Liver (tissue), 9 donors: ENCODE data around the gene SPAG9. TPM values are rescaled to one million over a fixed set of nuclear protein-coding genes. Genes with fewer than 3 reads are reported as not detected.

Source experiments
- DNase-seq: peaks from one replicate; pipeline ENCODE4 v3.0.0-alpha.2; 2017; ENCODE audit warnings: low spot score
- H3K27ac ChIP-seq, 2 donors: one replicate each; pipeline ENCODE4 v1.7.0; 2013; ENCODE audit warnings: inconsistent platforms in 2 of 2, low read length in 2 of 2, control low read depth in 1 of 2, low read depth in 1 of 2, mild to moderate bottlenecking in 1 of 2
- H3K27me3 ChIP-seq, 4 donors: one replicate each; pipeline versions ENCODE4 v1.6.1 to v1.7.0; 2013; ENCODE audit warnings: low read length in 3 of 4, inconsistent platforms in 1 of 4, mild to moderate bottlenecking in 1 of 4, moderate library complexity in 1 of 4; ENCODE audit not compliant: control insufficient read depth in 4 of 4, insufficient read depth in 4 of 4
- H3K36me3 ChIP-seq, 4 donors: one replicate each; pipeline versions ENCODE4 v1.6.1 to v1.7.0; 2013; ENCODE audit warnings: low read length in 3 of 4, mild to moderate bottlenecking in 3 of 4, low read depth in 1 of 4, moderate library complexity in 1 of 4; ENCODE audit not compliant: control insufficient read depth in 4 of 4, insufficient read depth in 3 of 4
- H3K4me1 ChIP-seq, 4 donors: one replicate each; pipeline versions ENCODE4 v1.6.1 to v1.7.0; 2013; ENCODE audit warnings: low read length in 3 of 4, mild to moderate bottlenecking in 3 of 4, moderate library complexity in 1 of 4; ENCODE audit not compliant: control insufficient read depth in 4 of 4, insufficient read depth in 4 of 4
- H3K4me3 ChIP-seq, 3 donors: one replicate each; pipeline versions ENCODE4 v1.6.1 to v1.7.0; 2013; ENCODE audit warnings: low read length in 3 of 3, control low read depth in 1 of 3, low read depth in 1 of 3, mild to moderate bottlenecking in 1 of 3
- H3K9ac ChIP-seq, 2 donors: one replicate each; pipeline ENCODE4 v1.7.0; 2013; ENCODE audit warnings: low read length in 2 of 2, mild to moderate bottlenecking in 2 of 2, moderate library complexity in 2 of 2, control low read depth in 1 of 2, low read depth in 1 of 2
- H3K9me3 ChIP-seq, 4 donors: one replicate each; pipeline versions ENCODE4 v1.6.1 to v1.7.0; 2013; ENCODE audit warnings: low read length in 3 of 4; ENCODE audit not compliant: control insufficient read depth in 4 of 4
- ATF3 ChIP-seq: IDR thresholded peaks from 2 replicates; pipeline ENCODE4 v1.6.1; 2016; ENCODE audit warnings: antibody characterized with exemption
- CTCF ChIP-seq: fragments of 150-350 bp; IDR thresholded peaks from 2 replicates; pipeline ENCODE4 v1.5.1; 2017; ENCODE audit warnings: improper control_type of control experiment, low read depth, low read length; ENCODE audit not compliant: missing input control
- EGR1 ChIP-seq, 2 donors: IDR thresholded peaks; 2 replicates each; pipeline ENCODE4 v1.6.1; 2016 to 2018; ENCODE audit warnings: antibody characterized with exemption in 2 of 2, low read depth in 2 of 2
- FOXA1 ChIP-seq: IDR thresholded peaks from 2 replicates; pipeline ENCODE4 v1.6.1; 2016; ENCODE audit warnings: antibody characterized with exemption
- FOXA2 ChIP-seq: IDR thresholded peaks from 2 replicates; pipeline ENCODE4 v1.6.1; 2016; ENCODE audit warnings: antibody characterized with exemption
- GABPA ChIP-seq, 2 donors: IDR thresholded peaks in 1 of 2; conservative IDR thresholded peaks in 1 of 2; 2 replicates each; pipeline ENCODE4 v1.6.1; 2016; ENCODE audit warnings: antibody characterized with exemption in 2 of 2, mild to moderate bottlenecking in 1 of 2, moderate library complexity in 1 of 2
- HNF4A ChIP-seq, 2 donors: conservative IDR thresholded peaks; 2 replicates each; pipeline ENCODE4 v1.6.1; 2016; ENCODE audit warnings: antibody characterized with exemption in 2 of 2, mild to moderate bottlenecking in 2 of 2
- HNF4G ChIP-seq: IDR thresholded peaks from 2 replicates; pipeline ENCODE4 v1.6.1; 2016; ENCODE audit warnings: antibody characterized with exemption
- JUND ChIP-seq, 2 donors: IDR thresholded peaks; 2 replicates each; pipeline ENCODE4 v1.6.1; 2016; ENCODE audit warnings: antibody characterized with exemption in 2 of 2
- MAX ChIP-seq: IDR thresholded peaks from 2 replicates; pipeline ENCODE4 v1.6.1; 2016; ENCODE audit warnings: antibody characterized with exemption
- NR2F2 ChIP-seq: IDR thresholded peaks from 2 replicates; pipeline ENCODE4 v1.6.1; 2016; ENCODE audit warnings: antibody characterized with exemption
- RAD21 ChIP-seq, 2 donors: IDR thresholded peaks; 2 replicates each; pipeline ENCODE4 v1.6.1; 2016; ENCODE audit warnings: antibody characterized with exemption in 2 of 2, mild to moderate bottlenecking in 2 of 2
- TAF1 ChIP-seq: conservative IDR thresholded peaks from 2 replicates; pipeline ENCODE4 v1.6.1; 2016; ENCODE audit warnings: antibody characterized with exemption, mild to moderate bottlenecking
- YY1 ChIP-seq: IDR thresholded peaks from 2 replicates; pipeline ENCODE4 v1.6.1; 2016; ENCODE audit warnings: antibody characterized with exemption, mild to moderate bottlenecking
- ZBTB33 ChIP-seq: IDR thresholded peaks from 2 replicates; pipeline ENCODE4 v1.6.1; 2016; ENCODE audit warnings: antibody characterized with exemption
- WGBS: extraction: QIAGEN DNeasy Blood & Tissue Kit; methylation state at CpG from one replicate; pipeline ENCODE4 v1.1.7; 2013; 5-methylcytosine and 5-hydroxymethylcytosine counted together
- polyA plus RNA-seq, 2 donors: library from polyadenylated mRNA; stranded (reverse) in 1 of 2; unstranded in 1 of 2; fragments of 200-250 nt in 1 of 2; fragments of >200 nt in 1 of 2; fragmentation: Nextera tagmentation in 1 of 2; extraction: Ambion mirVana in 1 of 2; gene quantifications; one replicate each; pipeline versions ENCODE4 v1.2.1 to v1.2.3, GENCODE V29; 2013 to 2015
- total RNA-seq, 2 donors: library from RNA; depleted of rRNA; stranded (reverse); fragments of >200 nt; gene quantifications; one replicate each; pipeline ENCODE4 v1.2.3, GENCODE V29; 2014
- donor health status: healthy.
- donor health status: healthy.
- donor health status: healthy.
- donor health status: healthy.
- donor health status: healthy.

The SPAG9 gene
- total and polyA plus RNA-seq, 4 donors, result 12.0 to 94.0 (median 18.4) TPM

GRCh38 chr17:50981279-50981678, 139.4 kb downstream of the SPAG9 start (continued):
- TF ChIP-seq ZBTB33 (no peak), MAX (no peak)

- no peaks in the 10 kb centered on the region for H3K9me3 ChIP-seq
- H3K4me1 ChIP-seq, result peaks cover 0 to 7% (median 2%) of the 10 kb centered on the region in 4 donors
- no peaks in the 10 kb centered on the region for H3K27me3 ChIP-seq
- DNase-seq, result no peak
- no peak overlapping the region for H3K27ac ChIP-seq
- H3K4me3 ChIP-seq, result no peak overlapping the region
- WGBS, result 90% methylated on average over 10 of the region's 10 CpGs
- TF ChIP-seq ZBTB33 (no peak), NR2F2 (no peak), TAF1 (no peak), RAD21 (IDR thresholded peaks at IDR 0.05) (no peak), JUND (IDR thresholded peaks at IDR 0.05) (no peak), CTCF (no peak), EGR1 (IDR thresholded peaks at IDR 0.05; ENCODE audit: low read depth in 2 of 2) (no peak), FOXA1 (no peak), YY1 (no peak), HNF4G (no peak), FOXA2 (no peak), ATF3 (no peak), GABPA (IDR thresholded peaks at IDR 0.05 in 1 of 2, conservative IDR thresholded peaks at IDR 0.05 in 1 of 2) (no peak)
- H3K36me3 ChIP-seq, result peaks cover 8 to 59% (median 34%) of the 10 kb centered on the region in 4 donors
- H3K9ac ChIP-seq, result no peak overlapping the region
These were observed 141.1 kb downstream of the SPAG9 start for GRCh38 chr17:50979524-50979927.

GRCh38 chr17:50977487-50978159, 143.0 kb downstream of the SPAG9 start:
- DNase-seq, result no peak
- Histone ChIP-seq H3K36me3 (peaks cover 3 to 52% (median 39%) of the 10 kb centered on the region in 4 donors), H3K27ac (no peak overlapping the region), H3K9ac (no peak overlapping the region), H3K27me3 (no peaks in the 10 kb centered on the region), H3K4me1 (peaks cover 0 to 7% (median 2%) of the 10 kb centered on the region in 4 donors), H3K4me3 (no peak overlapping the region), H3K9me3 (no peaks in the 10 kb centered on the region)
- TF ChIP-seq FOXA1 (no peak), HNF4A (conservative IDR thresholded peaks at IDR 0.05) (peak in 1 of 2 donors; percentile 37)
- WGBS, result 49% methylated on average over 4 of the region's 4 CpGs
